NCI-H1930 (cell line): ENCODE data around the gene HADHA.
A peak's percentile ranks its signal among the peaks of the same experiment; 100 is the strongest.
"Not testable (repeated sequence)": the region's sequence is repeated elsewhere in the genome, so short reads cannot be mapped to it uniquely, and the experiment has no call there.

ENCODE experiments used
- DNase-seq, 2 experiments: peaks; one replicate each; lab custom pipeline; 2025; lab: John Stamatoyannopoulos, UW

The HADHA gene

GRCh38 chr2:26173776-26174482 is 70.5 kb downstream of the HADHA start:
- no peak for DNase-seq

GRCh38 chr2:26172871-26173775 is 71.3 kb downstream of the HADHA start, which contains the start of gene GAREM2:
Gene GAREM2 (plus strand): TSS chr2:26173088. CDS start chr2:26173221, 133 bp downstream.
- DNase-seq, result peak in 1 of 2 experiments; percentile 34

GRCh38 chr2:26172189-26172870 is 72.1 kb downstream of the HADHA start:
- peak; percentile 12 to 15 for DNase-seq

GRCh38 chr2:26170795-26171194 is 73.6 kb downstream of the HADHA start:
- DNase-seq, result no peak

- DNase-seq, result no peak
Observed at GRCh38 chr2:26169681-26170414, 74.6 kb downstream of the HADHA start.

- DNase-seq, result no peak
Observed at GRCh38 chr2:26169226-26169625, 75.2 kb downstream of the HADHA start.

- DNase-seq, result no peak
Observed at GRCh38 chr2:26168785-26169184, 75.6 kb downstream of the HADHA start.

- DNase-seq, result not testable (repeated sequence)
Observed at GRCh38 chr2:26166541-26166940, 77.9 kb downstream of the HADHA start.

GRCh38 chr2:26165403-26165802 is 79.0 kb downstream of the HADHA start:
- no peak for DNase-seq

GRCh38 chr2:26164641-26165211 is 79.7 kb downstream of the HADHA start:
- no peak for DNase-seq

- DNase-seq, result no peak
Observed at GRCh38 chr2:26164231-26164630, 80.2 kb downstream of the HADHA start.

- no peak for DNase-seq
Observed at GRCh38 chr2:26162963-26163362, 81.5 kb downstream of the HADHA start.

GRCh38 chr2:26161926-26162325 is 82.5 kb downstream of the HADHA start:
- no peak for DNase-seq

- no peak for DNase-seq
Observed at GRCh38 chr2:26157580-26157979, 86.9 kb downstream of the HADHA start.

GRCh38 chr2:26150243-26150642 is 94.2 kb downstream of the HADHA start:
- no peak for DNase-seq

GRCh38 chr2:26148501-26148900 is 95.9 kb downstream of the HADHA start:
- DNase-seq, result no peak

- DNase-seq, result peak; percentile 20 to 40
Observed at GRCh38 chr2:26144953-26145680, 99.3 kb downstream of the HADHA start.

- no peak for DNase-seq
Observed at GRCh38 chr2:26144031-26144430, 100.4 kb downstream of the HADHA start.

- no peak for DNase-seq
Observed at GRCh38 chr2:26141145-26141769, 103.2 kb downstream of the HADHA start.
